Psoas muscle (tissue), 8 donors: Measurements from ENCODE around the gene KRTAP3-1. TPM values are rescaled to one million over a fixed set of nuclear protein-coding genes. Genes with fewer than 3 reads are reported as not detected.

Experiments
- ATAC-seq, 4 donors: fragments of 200-7000 bp; cut with Tn5 transposase; one replicate each; pipeline ENCODE4 v1.9.1; 2020; ENCODE audit warnings: moderate library complexity in 3 of 4, mild to moderate bottlenecking in 2 of 4
- DNase-seq, 2 donors: peaks; one replicate each; pipeline ENCODE4 v3.0.0-alpha.2; 2020
- H3K27ac ChIP-seq: fragments of 200-600 bp; one replicate; pipeline ENCODE4 v1.8.0; 2022
- H3K27me3 ChIP-seq, 3 donors: fragments of 200-600 bp in 1 of 3; one replicate each; pipeline versions ENCODE4 v1.6.1 to v1.8.0; 2013 to 2022; ENCODE audit warnings: low read length in 2 of 3, mild to moderate bottlenecking in 2 of 3, moderate library complexity in 1 of 3; ENCODE audit not compliant: insufficient read depth in 3 of 3
- H3K36me3 ChIP-seq, 2 donors: fragments of 200-600 bp in 1 of 2; one replicate each; pipeline versions ENCODE4 v1.6.1 to v1.8.0; 2013 to 2022; ENCODE audit warnings: low read depth in 1 of 2, mild to moderate bottlenecking in 1 of 2, moderate library complexity in 1 of 2; ENCODE audit not compliant: insufficient read depth in 1 of 2
- H3K4me1 ChIP-seq: fragments of 200-600 bp; one replicate; pipeline ENCODE4 v1.8.0; 2022
- H3K4me3 ChIP-seq: fragments of 200-600 bp; one replicate; pipeline ENCODE4 v1.8.0; 2022; ENCODE audit warnings: mild to moderate bottlenecking
- H3K9me3 ChIP-seq: fragments of 200-600 bp; one replicate; pipeline ENCODE4 v1.8.0; 2022
- WGBS, 3 donors: extraction: QIAGEN DNeasy Blood & Tissue Kit; methylation state at CpG; one replicate each; pipeline versions ENCODE4 v1.1.6 to v1.1.7; 2013; 5-methylcytosine and 5-hydroxymethylcytosine counted together
- intact Hi-C, 2 donors: fragments of 100-400 bp; cut with DNase I; formaldehyde crosslinking; loops; one replicate each; pipeline versions ENCODE4 v1.11.0 to v1.14.2; 2022
- polyA plus RNA-seq, 3 donors: library from polyadenylated mRNA; stranded (reverse); fragments of 200-250 nt; gene quantifications; one replicate each; pipeline ENCODE4 v1.2.3, GENCODE V29; 2013
- total RNA-seq, 4 donors: library from RNA; stranded (reverse); fragmentation: NEBNext Ultra II Directional in 2 of 4; extraction: Animal tissue kit (Norgen Biotek cat#: 25700) in 2 of 4; gene quantifications; one replicate each; pipeline versions ENCODE4 v1.2.1 to v1.2.4, GENCODE V29; 2021 to 2023
- TF ChIP-seq, protein P1 (sequence below): fragments of 200-600 bp; IDR thresholded peaks from one replicate; pipeline ENCODE4 v1.8.0; 2022; ENCODE audit warnings: antibody characterized with exemption
- donor health status: healthy with polysubstance abuse.
- donor health status: DM: no; HTN: no; CAD: no; lungs with moderate emphysema.
- donor health status: Bipolar disorder and iron deficiency.
- donor health status: healthy.
- donor health status: DM: yes; HTN: yes; CAD: no.
- donor health status: DM: no; HTN: no; CAD: no.
- donor health status: DM: no; HTN: no; CAD: no.
- donor health status: DM: yes; HTN: yes; CAD: no.

KRTAP3-1 gene
- total and polyA plus RNA-seq, 7 donors, result not detected

DNA sequence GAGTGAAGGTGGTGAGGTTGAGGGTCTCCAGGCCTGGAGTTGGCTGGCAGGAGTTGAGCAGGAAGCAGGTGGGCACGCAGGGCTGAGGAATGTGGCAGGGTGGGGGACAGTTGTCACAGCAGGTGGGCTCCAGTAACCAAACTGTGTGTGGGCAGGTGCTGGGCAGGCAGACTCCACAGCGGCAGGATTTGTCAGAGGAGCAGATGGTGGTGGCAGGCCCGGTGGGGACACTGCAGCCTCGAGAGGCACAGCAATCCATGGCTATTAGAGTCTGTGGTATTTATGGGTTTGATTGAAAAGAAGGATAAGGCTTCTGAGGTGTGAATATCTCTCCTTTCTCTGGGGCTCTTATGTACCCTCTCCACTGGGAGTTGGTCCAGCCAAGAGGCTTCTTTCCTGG is 15.1 kb downstream of the KRTAP3-1 start, which contains the start of gene KRTAP3-3:
Gene KRTAP3-3 (minus strand): TSS at position 326 of the 400 bp plus-strand sequence. CDS start 67 bp downstream, at position 259.
- intact Hi-C loops, result no loop called here
- Histone ChIP-seq H3K4me3 (no peak within 1 kb of the TSS), H3K27ac (no peak within 1 kb of the TSS), H3K27me3 (peaks cover 0 to 4% (median 0%) of the 10 kb centered on the region in 3 donors), H3K36me3 (no peaks in the 10 kb centered on the region), H3K9me3 (no peaks in the 10 kb centered on the region), H3K4me1 (no peaks in the 10 kb centered on the region)
- TF ChIP-seq, protein P1, sequence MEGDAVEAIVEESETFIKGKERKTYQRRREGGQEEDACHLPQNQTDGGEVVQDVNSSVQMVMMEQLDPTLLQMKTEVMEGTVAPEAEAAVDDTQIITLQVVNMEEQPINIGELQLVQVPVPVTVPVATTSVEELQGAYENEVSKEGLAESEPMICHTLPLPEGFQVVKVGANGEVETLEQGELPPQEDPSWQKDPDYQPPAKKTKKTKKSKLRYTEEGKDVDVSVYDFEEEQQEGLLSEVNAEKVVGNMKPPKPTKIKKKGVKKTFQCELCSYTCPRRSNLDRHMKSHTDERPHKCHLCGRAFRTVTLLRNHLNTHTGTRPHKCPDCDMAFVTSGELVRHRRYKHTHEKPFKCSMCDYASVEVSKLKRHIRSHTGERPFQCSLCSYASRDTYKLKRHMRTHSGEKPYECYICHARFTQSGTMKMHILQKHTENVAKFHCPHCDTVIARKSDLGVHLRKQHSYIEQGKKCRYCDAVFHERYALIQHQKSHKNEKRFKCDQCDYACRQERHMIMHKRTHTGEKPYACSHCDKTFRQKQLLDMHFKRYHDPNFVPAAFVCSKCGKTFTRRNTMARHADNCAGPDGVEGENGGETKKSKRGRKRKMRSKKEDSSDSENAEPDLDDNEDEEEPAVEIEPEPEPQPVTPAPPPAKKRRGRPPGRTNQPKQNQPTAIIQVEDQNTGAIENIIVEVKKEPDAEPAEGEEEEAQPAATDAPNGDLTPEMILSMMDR, result no peak
- ATAC-seq, result no peak
- DNase-seq, result no peak
- WGBS, 3 donors, result 28 to 35% (median 28%) methylated on average over 4 of the region's 4 CpGs

DNA sequence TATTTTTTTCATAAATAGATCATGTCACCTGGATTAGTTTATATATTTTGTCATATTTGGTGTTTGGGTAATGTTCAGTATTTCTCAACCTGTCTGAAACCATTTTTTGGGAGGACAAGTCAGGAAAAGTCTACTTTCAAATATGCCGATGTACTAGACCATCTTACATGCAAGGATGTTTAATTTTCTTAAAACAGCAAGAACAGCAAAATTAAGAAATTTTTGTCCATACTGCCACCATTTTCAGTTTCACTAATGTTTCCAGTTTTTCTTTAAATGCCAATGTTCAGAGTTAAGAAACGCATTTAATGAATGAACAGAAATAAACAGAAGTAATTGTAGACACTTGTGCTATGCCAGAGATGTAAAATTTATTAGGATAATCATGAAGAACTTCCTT is 15.8 kb downstream of the KRTAP3-1 start:
- Histone ChIP-seq H3K4me1 (no peaks in the 10 kb centered on the region), H3K36me3 (no peaks in the 10 kb centered on the region), H3K27ac (no peak overlapping the region), H3K9me3 (no peaks in the 10 kb centered on the region), H3K27me3 (peaks cover 0 to 4% (median 0%) of the 10 kb centered on the region in 3 donors), H3K4me3 (no peak overlapping the region)
- ATAC-seq (no peak), DNase-seq (no peak)
- TF ChIP-seq, protein P1, result no peak
- intact Hi-C loops, result no loop called here
- WGBS, 3 donors, result 93 to 95% (median 94%) methylated on average over 2 of the region's 2 CpGs

DNA sequence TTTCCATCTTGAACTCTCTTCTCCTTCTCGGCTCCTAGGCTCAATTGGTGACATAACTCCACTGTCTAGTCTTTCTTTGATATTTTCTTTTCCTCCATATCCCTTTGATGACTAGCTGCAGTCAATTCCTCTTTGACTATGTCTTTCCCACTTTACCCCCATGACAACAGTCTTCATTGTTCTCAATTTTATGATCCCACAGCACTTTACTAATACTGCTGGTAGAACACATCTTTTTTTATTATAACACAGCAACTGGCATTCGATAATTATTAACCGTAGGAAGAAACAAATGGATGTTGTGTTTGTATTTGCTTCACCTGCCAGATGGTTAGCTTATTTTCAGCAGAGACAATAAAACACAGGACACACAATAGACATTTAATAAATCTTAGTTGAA is 16.3 kb downstream of the KRTAP3-1 start:
- Histone ChIP-seq H3K9me3 (no peaks in the 10 kb centered on the region), H3K4me3 (no peak overlapping the region), H3K27me3 (peaks cover 0 to 4% (median 0%) of the 10 kb centered on the region in 3 donors), H3K4me1 (no peaks in the 10 kb centered on the region), H3K36me3 (no peaks in the 10 kb centered on the region), H3K27ac (no peak overlapping the region)
- no peak for ATAC-seq
- 61 to 79% (median 72%) methylated on average over 3 of the region's 3 CpGs for WGBS, 3 donors
- TF ChIP-seq, protein P1, result no peak
- intact Hi-C loops, result no loop called here
- DNase-seq, result no peak

DNA sequence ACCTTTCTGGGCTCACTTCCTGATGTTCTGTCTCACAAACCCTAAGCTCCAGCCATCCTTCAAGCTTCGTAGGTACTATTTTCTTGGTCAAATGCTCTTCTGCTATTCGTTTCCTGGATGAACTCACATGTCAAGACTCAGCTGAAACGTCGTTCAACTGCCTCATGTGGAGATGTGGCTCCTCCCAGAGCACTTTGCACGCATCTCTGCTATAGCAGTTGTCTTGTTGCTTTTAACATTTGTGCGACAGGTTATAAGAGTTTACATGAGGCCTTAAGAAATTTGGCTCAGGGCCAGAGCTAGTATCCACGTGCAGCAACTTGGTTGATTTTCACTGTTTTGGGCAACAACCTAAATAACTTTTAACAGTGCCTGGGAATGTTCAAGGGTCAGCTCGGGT is 22.0 kb downstream of the KRTAP3-1 start:
- no peak for ATAC-seq
- Histone ChIP-seq H3K9me3 (no peaks in the 10 kb centered on the region), H3K27me3 (peaks cover 0 to 2% (median 0%) of the 10 kb centered on the region in 3 donors), H3K27ac (no peak overlapping the region), H3K4me3 (no peak overlapping the region), H3K36me3 (no peaks in the 10 kb centered on the region), H3K4me1 (no peaks in the 10 kb centered on the region)
- no peak for DNase-seq
- 60 to 74% (median 63%) methylated on average over 8 of the region's 8 CpGs for WGBS, 3 donors
- intact Hi-C loops, result no loop called here
- TF ChIP-seq, protein P1, result no peak

DNA sequence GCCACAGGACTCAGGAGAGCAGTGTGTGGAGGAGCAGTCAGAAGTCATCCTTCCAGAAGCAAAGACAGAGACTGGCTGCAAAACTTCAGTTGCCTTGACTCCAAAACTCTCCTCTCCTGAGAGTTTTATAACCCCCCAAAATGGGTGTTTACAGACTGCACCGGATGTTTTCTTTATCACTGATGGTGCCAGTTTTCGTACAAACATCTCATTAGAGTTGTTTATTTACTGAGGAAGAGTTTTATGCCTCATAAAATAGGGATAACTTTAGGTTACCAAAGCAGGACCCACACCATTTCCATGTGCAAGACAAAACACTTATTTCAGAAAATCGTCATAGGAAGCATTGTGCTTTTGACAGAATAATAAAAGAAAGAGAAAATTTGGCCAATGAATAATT is 24.7 kb downstream of the KRTAP3-1 start, which contains the start of gene KRT40:
Gene KRT40 (minus strand): TSS at position 101 of the 400 bp plus-strand sequence. CDS start 53 bp downstream, at position 48.
- peaks cover 6% of the 10 kb centered on the region for H3K4me1 ChIP-seq
- DNase-seq (no peak), ATAC-seq (no peak)
- intact Hi-C loops, result no loop called here
- 52 to 69% (median 60%) methylated on average over 3 of the region's 3 CpGs for WGBS, 3 donors
- no peaks in the 10 kb centered on the region for H3K36me3 ChIP-seq
- peaks cover 0 to 2% (median 0%) of the 10 kb centered on the region in 3 donors for H3K27me3 ChIP-seq
- H3K9me3 ChIP-seq, result no peaks in the 10 kb centered on the region
- TF ChIP-seq, protein P1, result no peak
- H3K4me3 ChIP-seq, result no peak within 1 kb of the TSS
- no peak within 1 kb of the TSS for H3K27ac ChIP-seq
